Measurements from ENCODE around the gene NKX6-2. TPM values are rescaled to one million over a fixed set of nuclear protein-coding genes. Genes with fewer than 3 reads are reported as not detected.

NKX6-2 gene
- polyA plus RNA-seq, 1 experiment, result not detected

GRCh38 chr10:132786884-132787494 is 1.0 kb upstream of the NKX6-2 start:
- H3K27me3 ChIP-seq (ENCODE audit: control insufficient read depth, insufficient read depth, low read length), result peaks cover 25% of the 10 kb centered on the region
- no peak overlapping the region for H3K4me3 ChIP-seq (ENCODE audit: low read depth, low read length)
- POLR2A ChIA-PET, result no interaction called here
- peaks cover 2% of the 10 kb centered on the region for H3K36me3 ChIP-seq (ENCODE audit: control insufficient read depth, insufficient read depth, low read length)
- CTCF ChIA-PET, result no interaction called here
- TF ChIP-seq CTCF (IDR thresholded peaks at IDR 0.05; ENCODE audit: insufficient read depth, low read depth, low read length), result no peak
- no peak for DNase-seq (ENCODE audit: low read depth)

GRCh38 chr10:132786476-132786883 is 533 bp upstream of the NKX6-2 start:
- Histone ChIP-seq H3K27me3 (ENCODE audit: control insufficient read depth, insufficient read depth, low read length) (peaks cover 25% of the 10 kb centered on the region), H3K4me3 (ENCODE audit: low read depth, low read length) (no peak overlapping the region), H3K36me3 (ENCODE audit: control insufficient read depth, insufficient read depth, low read length) (peaks cover 5% of the 10 kb centered on the region)
- no peak for DNase-seq (ENCODE audit: low read depth)
- CTCF ChIA-PET, result no interaction called here
- TF ChIP-seq CTCF (IDR thresholded peaks at IDR 0.05; ENCODE audit: insufficient read depth, low read depth, low read length), result no peak
- POLR2A ChIA-PET, result no interaction called here

GRCh38 chr10:132784866-132785722 is 853 bp downstream of the NKX6-2 start:
- ChIA-PET CTCF (no interaction called here), POLR2A (no interaction called here)
- DNase-seq (ENCODE audit: low read depth), result no peak
- Histone ChIP-seq H3K27me3 (ENCODE audit: control insufficient read depth, insufficient read depth, low read length) (peaks cover 19% of the 10 kb centered on the region), H3K4me3 (ENCODE audit: low read depth, low read length) (no peak overlapping the region), H3K36me3 (ENCODE audit: control insufficient read depth, insufficient read depth, low read length) (peaks cover 7% of the 10 kb centered on the region)
- no peak for TF ChIP-seq CTCF (IDR thresholded peaks at IDR 0.05; ENCODE audit: insufficient read depth, low read depth, low read length)

DNA sequence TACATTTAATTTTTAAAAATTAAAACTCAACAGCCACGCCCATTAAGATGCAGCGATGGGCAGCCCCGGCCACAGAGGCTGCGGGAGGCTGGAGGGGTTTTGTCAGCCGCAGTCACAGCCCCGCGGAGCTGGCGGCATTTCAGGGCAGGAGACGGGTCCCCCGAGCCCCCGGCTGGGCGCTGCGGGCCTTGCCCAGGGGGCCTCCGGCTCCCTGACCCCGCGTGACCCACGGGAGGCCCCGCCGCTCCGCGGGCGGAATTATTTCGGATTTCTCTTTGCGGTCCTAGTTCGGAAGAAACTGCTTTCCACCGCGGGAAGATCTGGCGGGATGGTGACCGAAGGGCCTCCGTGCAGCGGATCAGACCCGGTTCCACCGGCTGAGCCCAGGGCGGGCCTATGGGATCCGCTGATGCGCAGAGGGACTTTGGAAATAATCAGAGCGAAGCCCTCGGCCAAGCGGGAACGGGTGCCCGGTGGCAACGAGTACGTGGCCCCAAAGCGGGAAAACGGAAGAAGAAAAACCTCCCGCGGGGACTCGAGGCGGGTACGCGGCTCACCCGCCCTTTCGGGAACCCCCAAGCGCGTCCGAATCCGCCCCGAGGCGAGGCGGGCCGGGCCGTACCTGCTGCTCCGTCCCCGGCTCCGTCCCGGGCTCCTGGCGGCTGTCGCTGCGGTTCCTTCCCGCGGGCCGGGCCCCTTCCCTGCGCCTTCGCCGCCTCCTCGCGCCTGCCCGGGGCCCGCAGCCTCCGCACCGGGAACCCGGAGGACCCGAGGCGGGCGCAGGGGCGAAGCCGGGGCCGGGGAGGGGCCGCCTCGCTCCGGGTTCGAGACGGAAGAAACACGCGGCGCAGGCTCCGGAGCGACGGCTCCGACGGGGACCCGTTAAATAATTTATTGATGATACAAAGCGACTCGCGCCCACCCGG is 1.7 kb downstream of the NKX6-2 start:
- ChIA-PET CTCF (no interaction called here), POLR2A (no interaction called here)
- Histone ChIP-seq H3K4me3 (ENCODE audit: low read depth, low read length) (no peak overlapping the region), H3K27me3 (ENCODE audit: control insufficient read depth, insufficient read depth, low read length) (peaks cover 13% of the 10 kb centered on the region), H3K36me3 (ENCODE audit: control insufficient read depth, insufficient read depth, low read length) (peaks cover 8% of the 10 kb centered on the region)
- TF ChIP-seq CTCF (IDR thresholded peaks at IDR 0.05; ENCODE audit: insufficient read depth, low read depth, low read length), result no peak
- no peak for DNase-seq (ENCODE audit: low read depth)
